HG03558 (cell line): ENCODE measurements around the gene PBX1.
A peak's percentile ranks its signal among the peaks of the same experiment; 100 is the strongest.

Experiments used
- ATAC-seq: cut with Tn5 transposase; IDR thresholded peaks from one replicate; pipeline ENCODE4 v1.9.1; 2021; ENCODE audit warnings: moderate number of reproducible peaks; ENCODE audit not compliant: unreplicated experiment; ENCODE audit errors: extremely low read depth

PBX1 gene

GRCh38 chr1:164712131-164713036, 153.4 kb downstream of the PBX1 start:
- ATAC-seq, result no peak

- ATAC-seq, result no peak
Measured at GRCh38 chr1:164713456-164714207, 154.6 kb downstream of the PBX1 start.

- ATAC-seq, result peak; percentile 76
Measured at GRCh38 chr1:164716992-164717703, 158.2 kb downstream of the PBX1 start.

GRCh38 chr1:164718821-164719220, 159.8 kb downstream of the PBX1 start:
- no peak for ATAC-seq

- ATAC-seq, result no peak
Measured at GRCh38 chr1:164719676-164720439, 160.9 kb downstream of the PBX1 start.

GRCh38 chr1:164720440-164721227, 161.7 kb downstream of the PBX1 start:
- no peak for ATAC-seq

- no peak for ATAC-seq
Measured at GRCh38 chr1:164721228-164721496, 162.2 kb downstream of the PBX1 start.

GRCh38 chr1:164723296-164723798, 164.4 kb downstream of the PBX1 start:
- ATAC-seq, result no peak

GRCh38 chr1:164725401-164725800, 166.4 kb downstream of the PBX1 start:
- ATAC-seq, result no peak

- ATAC-seq, result no peak
Measured at GRCh38 chr1:164726235-164726634, 167.3 kb downstream of the PBX1 start.

GRCh38 chr1:164728719-164729118, 169.7 kb downstream of the PBX1 start:
- ATAC-seq, result no peak

- ATAC-seq, result no peak
Measured at GRCh38 chr1:164731161-164731876, 172.3 kb downstream of the PBX1 start.

- no peak for ATAC-seq
Measured at GRCh38 chr1:164733070-164733469, 174.1 kb downstream of the PBX1 start.

- no peak for ATAC-seq
Measured at GRCh38 chr1:164733734-164734133, 174.8 kb downstream of the PBX1 start.

- no peak for ATAC-seq
Measured at GRCh38 chr1:164735315-164736052, 176.5 kb downstream of the PBX1 start.

GRCh38 chr1:164736137-164736536, 177.2 kb downstream of the PBX1 start:
- no peak for ATAC-seq

- ATAC-seq, result no peak
Measured at GRCh38 chr1:164739189-164739588, 180.2 kb downstream of the PBX1 start.

GRCh38 chr1:164740000-164740526, 181.1 kb downstream of the PBX1 start:
- no peak for ATAC-seq
